Liver (tissue), 9 donors: ENCODE results near the gene ZNF792. TPM values are rescaled to one million over a fixed set of nuclear protein-coding genes. Genes with fewer than 3 reads are reported as not detected.

Experiments
- DNase-seq: peaks from one replicate; pipeline ENCODE4 v3.0.0-alpha.2; 2017; ENCODE audit warnings: low spot score
- H3K27ac ChIP-seq, 2 donors: one replicate each; pipeline ENCODE4 v1.7.0; 2013; ENCODE audit warnings: inconsistent platforms in 2 of 2, low read length in 2 of 2, control low read depth in 1 of 2, low read depth in 1 of 2, mild to moderate bottlenecking in 1 of 2
- H3K27me3 ChIP-seq, 4 donors: one replicate each; pipeline versions ENCODE4 v1.6.1 to v1.7.0; 2013; ENCODE audit warnings: low read length in 3 of 4, inconsistent platforms in 1 of 4, mild to moderate bottlenecking in 1 of 4, moderate library complexity in 1 of 4; ENCODE audit not compliant: control insufficient read depth in 4 of 4, insufficient read depth in 4 of 4
- H3K36me3 ChIP-seq, 4 donors: one replicate each; pipeline versions ENCODE4 v1.6.1 to v1.7.0; 2013; ENCODE audit warnings: low read length in 3 of 4, mild to moderate bottlenecking in 3 of 4, low read depth in 1 of 4, moderate library complexity in 1 of 4; ENCODE audit not compliant: control insufficient read depth in 4 of 4, insufficient read depth in 3 of 4
- H3K4me1 ChIP-seq, 4 donors: one replicate each; pipeline versions ENCODE4 v1.6.1 to v1.7.0; 2013; ENCODE audit warnings: low read length in 3 of 4, mild to moderate bottlenecking in 3 of 4, moderate library complexity in 1 of 4; ENCODE audit not compliant: control insufficient read depth in 4 of 4, insufficient read depth in 4 of 4
- H3K4me3 ChIP-seq, 3 donors: one replicate each; pipeline versions ENCODE4 v1.6.1 to v1.7.0; 2013; ENCODE audit warnings: low read length in 3 of 3, control low read depth in 1 of 3, low read depth in 1 of 3, mild to moderate bottlenecking in 1 of 3
- H3K9ac ChIP-seq, 2 donors: one replicate each; pipeline ENCODE4 v1.7.0; 2013; ENCODE audit warnings: low read length in 2 of 2, mild to moderate bottlenecking in 2 of 2, moderate library complexity in 2 of 2, control low read depth in 1 of 2, low read depth in 1 of 2
- H3K9me3 ChIP-seq, 4 donors: one replicate each; pipeline versions ENCODE4 v1.6.1 to v1.7.0; 2013; ENCODE audit warnings: low read length in 3 of 4; ENCODE audit not compliant: control insufficient read depth in 4 of 4
- CTCF ChIP-seq: fragments of 150-350 bp; IDR thresholded peaks from 2 replicates; pipeline ENCODE4 v1.5.1; 2017; ENCODE audit warnings: improper control_type of control experiment, low read depth, low read length; ENCODE audit not compliant: missing input control
- EGR1 ChIP-seq, 2 donors: IDR thresholded peaks; 2 replicates each; pipeline ENCODE4 v1.6.1; 2016 to 2018; ENCODE audit warnings: antibody characterized with exemption in 2 of 2, low read depth in 2 of 2
- FOXA1 ChIP-seq: IDR thresholded peaks from 2 replicates; pipeline ENCODE4 v1.6.1; 2016; ENCODE audit warnings: antibody characterized with exemption
- FOXA2 ChIP-seq: IDR thresholded peaks from 2 replicates; pipeline ENCODE4 v1.6.1; 2016; ENCODE audit warnings: antibody characterized with exemption
- GABPA ChIP-seq, 2 donors: IDR thresholded peaks in 1 of 2; conservative IDR thresholded peaks in 1 of 2; 2 replicates each; pipeline ENCODE4 v1.6.1; 2016; ENCODE audit warnings: antibody characterized with exemption in 2 of 2, mild to moderate bottlenecking in 1 of 2, moderate library complexity in 1 of 2
- HNF4A ChIP-seq, 2 donors: conservative IDR thresholded peaks; 2 replicates each; pipeline ENCODE4 v1.6.1; 2016; ENCODE audit warnings: antibody characterized with exemption in 2 of 2, mild to moderate bottlenecking in 2 of 2
- HNF4G ChIP-seq: IDR thresholded peaks from 2 replicates; pipeline ENCODE4 v1.6.1; 2016; ENCODE audit warnings: antibody characterized with exemption
- JUND ChIP-seq, 2 donors: IDR thresholded peaks; 2 replicates each; pipeline ENCODE4 v1.6.1; 2016; ENCODE audit warnings: antibody characterized with exemption in 2 of 2
- MAX ChIP-seq: IDR thresholded peaks from 2 replicates; pipeline ENCODE4 v1.6.1; 2016; ENCODE audit warnings: antibody characterized with exemption
- NR2F2 ChIP-seq: IDR thresholded peaks from 2 replicates; pipeline ENCODE4 v1.6.1; 2016; ENCODE audit warnings: antibody characterized with exemption
- RXRA ChIP-seq, 2 donors: IDR thresholded peaks; 2 replicates each; pipeline ENCODE4 v1.6.1; 2017 to 2018; ENCODE audit warnings: antibody characterized with exemption in 2 of 2, mild to moderate bottlenecking in 1 of 2
- SP1 ChIP-seq: IDR thresholded peaks from 2 replicates; pipeline ENCODE4 v1.6.1; 2018; ENCODE audit warnings: antibody characterized with exemption, mild to moderate bottlenecking
- TAF1 ChIP-seq: conservative IDR thresholded peaks from 2 replicates; pipeline ENCODE4 v1.6.1; 2016; ENCODE audit warnings: antibody characterized with exemption, mild to moderate bottlenecking
- YY1 ChIP-seq: IDR thresholded peaks from 2 replicates; pipeline ENCODE4 v1.6.1; 2016; ENCODE audit warnings: antibody characterized with exemption, mild to moderate bottlenecking
- ZBTB33 ChIP-seq: IDR thresholded peaks from 2 replicates; pipeline ENCODE4 v1.6.1; 2016; ENCODE audit warnings: antibody characterized with exemption
- WGBS: extraction: QIAGEN DNeasy Blood & Tissue Kit; methylation state at CpG from one replicate; pipeline ENCODE4 v1.1.7; 2013; 5-methylcytosine and 5-hydroxymethylcytosine counted together
- polyA plus RNA-seq, 2 donors: library from polyadenylated mRNA; stranded (reverse) in 1 of 2; unstranded in 1 of 2; fragments of 200-250 nt in 1 of 2; fragments of >200 nt in 1 of 2; fragmentation: Nextera tagmentation in 1 of 2; extraction: Ambion mirVana in 1 of 2; gene quantifications; one replicate each; pipeline versions ENCODE4 v1.2.1 to v1.2.3, GENCODE V29; 2013 to 2015
- total RNA-seq, 2 donors: library from RNA; depleted of rRNA; stranded (reverse); fragments of >200 nt; gene quantifications; one replicate each; pipeline ENCODE4 v1.2.3, GENCODE V29; 2014
- TF ChIP-seq, protein P1 (sequence below): IDR thresholded peaks from 2 replicates; pipeline ENCODE4 v1.6.1; 2016; ENCODE audit warnings: antibody characterized with exemption, mild to moderate bottlenecking
- TF ChIP-seq, protein P2 (sequence below): IDR thresholded peaks from 2 replicates; pipeline ENCODE4 v1.6.1; 2016; ENCODE audit warnings: antibody characterized with exemption
- donor health status: healthy.
- donor health status: healthy.
- donor health status: healthy.
- donor health status: healthy.
- donor health status: healthy.

The ZNF792 gene
- total and polyA plus RNA-seq, 4 donors, result 0.65 to 4.9 (median 3.1) TPM

DNA sequence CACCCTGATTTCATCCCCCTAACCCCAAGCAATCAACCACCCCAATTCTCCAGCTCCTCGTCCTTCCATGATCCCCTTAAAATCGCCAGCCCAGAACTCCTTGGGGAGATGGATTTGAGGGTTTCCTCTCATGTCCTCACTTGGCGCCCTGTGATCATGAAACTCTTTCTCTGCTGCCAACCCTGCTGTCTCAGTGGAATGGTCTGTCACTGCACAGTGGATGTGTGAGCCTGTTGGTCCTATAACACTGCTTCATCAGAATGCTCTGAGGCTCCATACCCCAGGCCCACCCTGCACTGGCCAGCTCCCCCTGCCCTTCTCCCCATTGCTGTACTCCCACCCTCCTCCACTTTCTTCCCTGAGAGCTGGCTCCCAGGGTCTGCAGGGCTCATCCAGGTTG, 12.6 kb upstream of the ZNF792 start:
- peak overlapping the region in 1 of 3 donors; percentile 6 for H3K4me3 ChIP-seq
- no peaks in the 10 kb centered on the region for H3K36me3 ChIP-seq
- no peak for TF ChIP-seq FOXA1
- TF ChIP-seq, protein P1, sequence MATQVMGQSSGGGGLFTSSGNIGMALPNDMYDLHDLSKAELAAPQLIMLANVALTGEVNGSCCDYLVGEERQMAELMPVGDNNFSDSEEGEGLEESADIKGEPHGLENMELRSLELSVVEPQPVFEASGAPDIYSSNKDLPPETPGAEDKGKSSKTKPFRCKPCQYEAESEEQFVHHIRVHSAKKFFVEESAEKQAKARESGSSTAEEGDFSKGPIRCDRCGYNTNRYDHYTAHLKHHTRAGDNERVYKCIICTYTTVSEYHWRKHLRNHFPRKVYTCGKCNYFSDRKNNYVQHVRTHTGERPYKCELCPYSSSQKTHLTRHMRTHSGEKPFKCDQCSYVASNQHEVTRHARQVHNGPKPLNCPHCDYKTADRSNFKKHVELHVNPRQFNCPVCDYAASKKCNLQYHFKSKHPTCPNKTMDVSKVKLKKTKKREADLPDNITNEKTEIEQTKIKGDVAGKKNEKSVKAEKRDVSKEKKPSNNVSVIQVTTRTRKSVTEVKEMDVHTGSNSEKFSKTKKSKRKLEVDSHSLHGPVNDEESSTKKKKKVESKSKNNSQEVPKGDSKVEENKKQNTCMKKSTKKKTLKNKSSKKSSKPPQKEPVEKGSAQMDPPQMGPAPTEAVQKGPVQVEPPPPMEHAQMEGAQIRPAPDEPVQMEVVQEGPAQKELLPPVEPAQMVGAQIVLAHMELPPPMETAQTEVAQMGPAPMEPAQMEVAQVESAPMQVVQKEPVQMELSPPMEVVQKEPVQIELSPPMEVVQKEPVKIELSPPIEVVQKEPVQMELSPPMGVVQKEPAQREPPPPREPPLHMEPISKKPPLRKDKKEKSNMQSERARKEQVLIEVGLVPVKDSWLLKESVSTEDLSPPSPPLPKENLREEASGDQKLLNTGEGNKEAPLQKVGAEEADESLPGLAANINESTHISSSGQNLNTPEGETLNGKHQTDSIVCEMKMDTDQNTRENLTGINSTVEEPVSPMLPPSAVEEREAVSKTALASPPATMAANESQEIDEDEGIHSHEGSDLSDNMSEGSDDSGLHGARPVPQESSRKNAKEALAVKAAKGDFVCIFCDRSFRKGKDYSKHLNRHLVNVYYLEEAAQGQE, result no peak
- TF ChIP-seq CTCF, result no peak
- no peak for TF ChIP-seq EGR1 (IDR thresholded peaks at IDR 0.05; ENCODE audit: low read depth in 2 of 2)
- no peak for TF ChIP-seq MAX
- TF ChIP-seq SP1, result no peak
- no peak for TF ChIP-seq RXRA (IDR thresholded peaks at IDR 0.05)
- TF ChIP-seq TAF1, result no peak
- no peak for TF ChIP-seq YY1
- TF ChIP-seq JUND (IDR thresholded peaks at IDR 0.05), result no peak
- no peak for TF ChIP-seq NR2F2
- no peak for TF ChIP-seq FOXA2
- no peak for TF ChIP-seq HNF4A (conservative IDR thresholded peaks at IDR 0.05)
- no peak overlapping the region for H3K9ac ChIP-seq
- peaks cover 0 to 20% (median 9%) of the 10 kb centered on the region in 4 donors for H3K4me1 ChIP-seq
- H3K9me3 ChIP-seq, result peaks cover 0 to 10% (median 6%) of the 10 kb centered on the region in 4 donors
- H3K27me3 ChIP-seq, result no peaks in the 10 kb centered on the region
- no peak for DNase-seq
- 85% methylated on average over 3 of the region's 3 CpGs for WGBS
- no peak overlapping the region for H3K27ac ChIP-seq

DNA sequence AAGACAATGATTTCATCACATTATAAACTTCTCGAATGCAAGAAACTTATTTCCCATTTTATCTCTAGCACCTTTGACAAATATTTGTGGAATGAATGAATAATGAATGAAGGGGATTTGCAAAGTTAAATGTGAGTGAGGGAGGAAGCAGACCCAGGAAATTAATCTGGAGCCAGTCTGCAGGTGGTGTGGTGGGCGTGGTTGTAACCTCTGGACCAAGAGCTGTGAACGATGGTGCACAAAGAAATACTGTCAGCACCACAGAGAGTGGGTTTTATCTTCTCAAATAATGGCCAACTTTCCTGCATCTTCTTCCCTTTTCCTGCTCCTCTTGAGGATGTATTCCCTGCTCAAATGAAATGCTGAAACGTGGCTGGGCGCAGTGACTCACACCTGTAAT, 11.0 kb upstream of the ZNF792 start:
- no peaks in the 10 kb centered on the region for H3K27me3 ChIP-seq
- H3K9ac ChIP-seq, result no peak overlapping the region
- WGBS, result 73% methylated on average over 5 of the region's 5 CpGs
- peak; percentile 9 for DNase-seq
- H3K36me3 ChIP-seq, result no peaks in the 10 kb centered on the region
- peaks cover 0 to 20% (median 9%) of the 10 kb centered on the region in 4 donors for H3K4me1 ChIP-seq
- H3K9me3 ChIP-seq, result peaks cover 0 to 10% (median 6%) of the 10 kb centered on the region in 4 donors
- no peak overlapping the region for H3K27ac ChIP-seq
- H3K4me3 ChIP-seq, result no peak overlapping the region
- TF ChIP-seq CTCF (no peak), SP1 (no peak), YY1 (no peak), GABPA (IDR thresholded peaks at IDR 0.05 in 1 of 2, conservative IDR thresholded peaks at IDR 0.05 in 1 of 2) (no peak), HNF4G (no peak), RXRA (IDR thresholded peaks at IDR 0.05) (no peak), TAF1 (no peak), JUND (IDR thresholded peaks at IDR 0.05) (no peak), MAX (no peak), FOXA2 (no peak), EGR1 (IDR thresholded peaks at IDR 0.05; ENCODE audit: low read depth in 2 of 2) (no peak), ZBTB33 (no peak), FOXA1 (no peak), NR2F2 (no peak)
- TF ChIP-seq, protein P1, result no peak
- TF ChIP-seq, protein P2, sequence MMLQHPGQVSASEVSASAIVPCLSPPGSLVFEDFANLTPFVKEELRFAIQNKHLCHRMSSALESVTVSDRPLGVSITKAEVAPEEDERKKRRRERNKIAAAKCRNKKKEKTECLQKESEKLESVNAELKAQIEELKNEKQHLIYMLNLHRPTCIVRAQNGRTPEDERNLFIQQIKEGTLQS, result no peak
